ENCODE data around the gene VPS18.
"Not testable (repeated sequence)": the region's sequence is repeated elsewhere in the genome, so short reads cannot be mapped to it uniquely, and the experiment has no call there.

Gene VPS18

GRCh38 chr15:40893733-40894680 is at the start of gene VPS18:
Gene VPS18, plus strand, starts transcription at chr15:40894450. Its CDS starts 319 bp downstream, at chr15:40894769.
- DNase-seq: peak; percentile 79 to 99 (median 97)

DNA sequence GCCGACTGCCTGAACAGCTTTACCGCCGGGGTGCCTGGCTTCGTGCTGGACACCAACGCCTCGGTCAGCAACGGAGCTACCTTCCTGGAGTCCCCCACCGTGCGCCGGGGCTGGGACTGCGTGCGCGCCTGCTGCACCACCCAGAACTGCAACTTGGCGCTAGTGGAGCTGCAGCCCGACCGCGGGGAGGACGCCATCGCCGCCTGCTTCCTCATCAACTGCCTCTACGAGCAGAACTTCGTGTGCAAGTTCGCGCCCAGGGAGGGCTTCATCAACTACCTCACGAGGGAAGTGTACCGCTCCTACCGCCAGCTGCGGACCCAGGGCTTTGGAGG is 49.6 kb upstream of the VPS18 start:
- no peak for DNase-seq

DNA sequence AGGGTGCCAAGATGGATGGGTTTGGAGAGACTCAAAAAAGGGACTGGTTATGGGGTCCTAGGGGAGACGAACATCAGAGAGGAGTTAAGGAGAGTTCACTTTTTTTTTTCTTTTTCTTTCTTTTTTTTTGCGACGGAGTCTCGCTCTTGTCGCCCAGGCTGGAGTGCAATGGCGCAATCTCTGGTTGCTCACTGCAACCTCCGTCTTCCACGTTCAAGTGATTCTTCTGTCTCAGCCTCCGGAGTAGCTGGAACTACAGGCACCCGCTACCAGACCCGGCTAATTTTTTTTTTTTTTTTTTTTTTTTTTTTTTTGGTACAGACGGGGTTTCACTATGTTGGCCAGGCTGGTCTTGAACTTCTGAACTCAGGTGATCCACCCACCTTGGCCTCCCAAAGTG is 49.2 kb upstream of the VPS18 start:
- no peak for DNase-seq

DNA sequence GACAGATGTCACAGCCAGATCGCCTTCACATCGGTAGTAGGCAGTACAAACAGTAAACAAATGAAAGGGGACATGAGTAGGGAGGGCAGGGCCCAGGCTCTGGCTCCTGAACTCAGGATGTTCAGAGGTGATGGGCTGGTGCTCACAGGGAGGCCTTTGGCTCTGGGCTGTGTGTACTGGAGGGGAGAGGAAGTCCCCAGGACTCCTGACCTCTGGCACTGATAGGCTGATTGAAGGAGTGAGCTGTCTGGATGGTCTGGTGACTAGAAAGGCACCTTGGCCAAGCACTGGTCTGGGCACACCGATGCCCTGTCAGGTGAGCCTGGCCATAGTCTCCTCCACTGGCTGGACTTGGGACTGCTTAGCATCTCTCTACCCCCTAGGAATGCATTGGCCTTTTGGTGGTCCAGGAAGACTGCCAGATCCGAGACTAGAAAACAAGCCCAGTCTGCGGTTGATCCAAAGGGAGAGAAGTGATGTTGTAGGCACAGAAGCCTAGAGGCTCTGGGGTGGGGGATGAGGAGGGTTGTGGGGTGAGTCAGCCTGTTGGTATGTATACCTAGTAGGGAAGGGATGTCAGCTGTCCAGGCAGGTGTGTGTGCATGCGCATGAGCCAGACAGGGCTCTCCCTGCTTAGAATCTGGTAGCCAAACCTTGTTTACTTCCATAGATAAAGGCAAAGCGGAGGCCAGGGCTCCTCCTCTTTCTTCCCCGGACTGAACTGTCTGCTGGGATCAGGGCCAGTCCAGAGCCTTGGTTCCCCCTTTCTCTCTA is 48.6 kb upstream of the VPS18 start:
- no peak for DNase-seq

- DNase-seq: no peak
These were observed 47.4 kb upstream of the VPS18 start for GRCh38 chr15:40846841-40847222.

DNA sequence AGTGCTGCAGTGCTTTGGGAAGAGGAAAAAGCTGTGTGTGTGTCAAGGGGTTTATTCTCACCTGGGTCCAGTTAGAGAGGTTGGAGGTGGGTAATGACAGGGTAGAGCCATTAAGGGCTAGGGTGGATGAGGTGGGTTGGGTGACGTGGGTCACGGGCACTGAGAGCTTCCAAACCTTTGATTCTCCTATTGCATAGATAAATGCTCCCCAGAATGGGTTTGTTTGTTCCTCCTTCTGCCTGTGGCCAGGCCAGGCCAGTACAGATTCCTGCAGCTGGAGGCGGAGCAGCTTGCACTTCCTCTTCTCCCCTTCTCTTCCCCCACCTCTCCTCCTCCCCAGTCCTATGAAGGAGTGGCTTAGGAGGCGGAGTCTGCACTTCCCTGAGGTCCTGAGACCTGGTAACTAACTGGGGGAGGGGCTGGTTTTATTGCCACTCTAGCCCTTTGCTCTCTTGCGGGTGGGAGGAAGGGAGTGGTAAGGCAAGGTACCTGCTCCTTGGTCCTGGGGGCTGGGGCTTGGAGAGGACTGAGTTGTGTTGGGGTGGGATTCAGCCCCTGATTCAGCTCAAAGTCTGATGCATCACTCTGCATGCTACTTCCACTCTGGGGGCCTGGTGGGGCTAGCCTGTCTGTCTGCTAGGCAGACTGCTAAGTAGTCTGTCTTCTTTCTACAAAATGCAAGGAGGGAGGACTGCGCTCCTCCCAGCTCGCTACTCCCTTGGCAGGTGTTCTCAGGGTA is 46.9 kb upstream of the VPS18 start:
- DNase-seq: peak in 8 of 14 donors; percentile 9 to 37 (median 14)

DNA sequence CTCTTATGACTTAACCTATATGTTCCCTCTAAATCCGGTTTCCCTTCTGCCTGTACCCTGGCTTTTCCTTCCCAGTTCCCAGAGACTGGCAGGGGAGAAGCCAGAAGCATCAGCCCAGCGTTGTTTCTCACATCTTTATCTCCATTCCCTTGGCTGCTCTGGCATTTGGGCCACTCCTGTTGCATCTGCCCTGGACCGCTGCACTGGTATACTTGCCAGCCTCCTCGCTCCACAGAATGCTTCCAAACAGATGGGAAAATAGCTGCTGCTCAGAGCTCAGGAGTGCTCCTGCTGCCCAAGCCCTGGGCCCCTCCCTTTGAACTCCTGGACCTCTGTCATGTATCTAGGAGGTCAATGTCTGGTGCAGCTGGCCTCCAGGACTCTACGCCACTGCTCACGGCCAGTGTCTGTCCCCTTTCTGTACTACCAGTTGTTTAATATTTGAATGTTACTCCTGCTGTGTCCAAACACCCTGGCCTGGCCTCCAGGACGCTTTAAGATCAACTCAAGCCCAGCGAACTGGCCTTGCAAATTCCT is 43.6 kb upstream of the VPS18 start:
- DNase-seq: no peak

GRCh38 chr15:40852529-40852928 is 41.7 kb upstream of the VPS18 start:
- DNase-seq: no peak

DNA sequence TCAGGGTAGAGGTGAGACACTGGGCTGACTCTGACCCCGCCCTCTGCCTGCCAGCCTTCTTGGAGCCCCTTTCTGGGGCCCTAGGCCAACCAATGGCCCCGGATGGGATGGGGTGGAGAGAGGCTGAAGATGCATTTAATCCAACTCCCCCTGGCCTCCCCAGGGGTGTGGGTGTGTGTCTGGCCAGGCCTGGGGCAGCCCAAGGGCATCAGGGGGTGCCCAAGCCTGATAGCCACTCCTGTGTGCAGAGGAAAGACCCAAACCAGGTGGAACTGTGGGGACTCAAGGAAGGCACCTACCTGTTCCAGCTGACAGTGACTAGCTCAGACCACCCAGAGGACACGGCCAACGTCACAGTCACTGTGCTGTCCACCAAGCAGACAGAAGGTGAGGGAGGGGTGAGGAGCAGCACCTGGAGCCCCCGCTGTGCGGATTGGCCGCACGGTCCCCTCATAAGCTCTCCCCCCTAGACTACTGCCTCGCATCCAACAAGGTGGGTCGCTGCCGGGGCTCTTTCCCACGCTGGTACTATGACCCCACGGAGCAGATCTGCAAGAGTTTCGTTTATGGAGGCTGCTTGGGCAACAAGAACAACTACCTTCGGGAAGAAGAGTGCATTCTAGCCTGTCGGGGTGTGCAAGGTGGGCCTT is 40.9 kb upstream of the VPS18 start:
- no peak for DNase-seq

GRCh38 chr15:40854161-40854560 is 40.1 kb upstream of the VPS18 start:
- no peak for DNase-seq

- no peak for DNase-seq
These were observed 38.5 kb upstream of the VPS18 start for GRCh38 chr15:40855706-40856234.

GRCh38 chr15:40856746-40857145 is 37.5 kb upstream of the VPS18 start:
- no peak for DNase-seq

DNA sequence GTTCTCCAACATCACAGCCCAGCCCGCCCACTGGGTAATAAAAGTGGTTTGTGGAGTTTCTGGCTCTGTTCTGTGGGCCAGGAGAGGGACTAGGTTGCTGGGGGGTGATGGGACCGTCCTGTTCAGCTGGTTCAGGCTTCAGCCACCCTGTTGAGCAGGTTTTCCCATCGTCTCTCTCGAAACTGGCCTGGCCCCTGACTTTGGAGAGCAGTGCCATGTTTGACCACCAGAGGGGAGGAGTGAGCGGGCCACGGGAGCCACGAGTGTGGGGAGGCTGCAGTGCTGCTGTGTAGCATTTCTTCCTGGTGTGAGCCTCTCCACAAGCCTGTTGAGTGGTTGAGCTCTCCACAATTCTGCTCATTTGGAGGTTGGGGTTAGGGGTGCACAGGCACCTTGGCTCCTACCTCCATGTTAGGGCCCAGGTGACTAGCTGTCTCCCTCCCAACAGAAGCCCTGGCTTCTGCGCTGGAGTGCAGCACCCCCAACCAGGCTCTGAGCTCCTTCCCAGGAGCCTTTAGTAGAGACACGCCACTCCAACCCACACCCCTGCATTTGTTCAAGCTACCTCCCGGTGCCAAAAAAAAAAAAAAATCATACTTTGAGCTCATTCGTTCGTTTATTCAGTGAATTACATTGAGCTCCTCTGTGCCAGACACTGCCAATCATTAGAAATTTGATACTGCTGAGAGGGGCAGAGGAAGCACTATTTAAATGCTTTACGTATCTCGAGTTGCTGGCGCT is 36.5 kb upstream of the VPS18 start:
- peak in 10 of 14 donors; percentile 10 to 59 (median 25) for DNase-seq

DNA sequence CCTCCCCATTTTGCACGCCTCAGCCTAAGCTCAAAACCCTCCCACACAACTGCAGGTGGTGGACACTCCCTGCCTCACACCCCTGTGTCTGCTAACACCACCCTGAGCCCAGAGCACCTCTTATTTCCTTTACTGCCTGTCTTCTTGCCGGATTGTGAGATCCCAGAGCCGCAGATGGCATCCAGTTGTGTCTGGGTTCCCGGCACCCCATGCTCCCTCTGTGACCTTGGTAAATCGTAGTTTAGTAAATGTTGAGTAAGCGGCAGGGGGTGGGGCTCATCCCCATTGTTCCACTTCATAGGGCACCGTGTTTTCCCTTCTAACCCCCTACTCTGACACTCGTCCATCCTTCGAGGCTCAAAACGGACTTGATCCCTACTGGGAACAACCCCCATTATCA is 35.5 kb upstream of the VPS18 start:
- DNase-seq: no peak

GRCh38 chr15:40859206-40859851 is 34.9 kb upstream of the VPS18 start:
- DNase-seq: peak in 7 of 14 donors; percentile 14 to 43 (median 30)

- not testable (repeated sequence) for DNase-seq
These were observed 33.1 kb upstream of the VPS18 start for GRCh38 chr15:40861147-40861546.

DNA sequence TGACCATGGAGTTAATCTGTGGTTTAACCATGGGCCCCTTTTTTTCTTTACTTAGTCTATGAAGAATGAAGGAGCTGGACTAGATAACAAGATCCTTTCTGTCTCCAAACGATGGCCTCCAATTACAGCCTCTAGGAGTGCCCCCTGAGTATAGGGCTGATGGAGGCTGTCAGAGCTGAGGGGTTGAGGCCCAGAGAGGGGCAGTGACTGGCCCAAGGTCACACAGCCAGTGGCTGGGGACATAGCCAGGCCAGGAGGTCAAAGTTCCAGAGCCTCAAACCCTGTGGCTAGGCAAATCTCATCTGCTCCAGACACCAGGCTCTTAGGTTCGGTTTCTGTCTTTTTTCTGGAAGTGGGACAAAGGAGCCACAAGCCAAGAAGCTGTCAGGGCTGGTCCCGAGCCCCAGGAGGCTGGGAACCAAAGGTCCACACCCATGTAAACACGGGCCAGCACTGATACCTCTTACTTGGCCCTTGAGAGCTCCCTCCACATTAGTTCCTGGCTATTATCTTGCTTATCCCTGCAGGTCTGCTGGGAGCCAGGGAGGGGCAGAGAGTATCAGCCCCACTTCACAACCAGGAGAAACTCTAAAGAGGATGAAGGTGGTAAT is 30.5 kb upstream of the VPS18 start:
- no peak for DNase-seq

DNA sequence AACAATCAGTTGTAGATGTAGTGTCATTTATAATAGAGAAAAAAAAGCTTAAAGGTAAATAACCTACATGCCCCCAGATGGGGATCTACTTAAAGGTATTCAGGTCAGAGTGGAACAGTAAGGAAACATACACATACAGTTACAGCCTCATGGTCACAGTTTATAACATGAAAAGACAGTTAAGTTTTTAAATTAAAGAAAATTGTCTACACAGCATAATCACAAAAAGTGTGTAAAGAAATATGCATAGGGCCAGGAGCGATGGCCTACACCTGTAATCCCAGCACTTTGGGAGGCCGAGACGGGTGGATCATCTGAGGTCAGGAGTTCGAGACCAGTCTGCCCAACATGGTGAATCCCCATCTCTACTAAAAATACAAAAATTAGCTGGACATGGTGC is 27.1 kb upstream of the VPS18 start:
- no peak for DNase-seq

DNA sequence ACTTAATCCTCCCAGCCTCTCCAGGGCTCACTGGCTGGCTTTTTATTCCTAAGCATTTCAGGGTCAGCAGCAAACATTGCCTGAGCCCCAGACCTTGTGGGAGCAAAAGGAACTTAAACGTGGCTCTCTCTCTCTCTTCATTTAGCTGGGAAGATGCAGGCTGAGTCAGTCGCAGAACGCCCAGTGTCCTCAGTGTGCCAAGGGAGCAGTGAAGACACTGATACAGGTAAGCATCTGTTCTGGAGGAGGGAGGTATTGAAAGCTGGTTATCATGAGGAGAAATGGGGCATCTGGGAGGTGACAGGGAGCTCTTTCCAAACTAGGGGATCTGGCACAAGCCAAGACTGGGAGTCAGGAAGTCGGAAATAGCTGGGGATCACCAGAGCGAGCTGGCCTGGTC is 24.6 kb upstream of the VPS18 start:
- no peak for DNase-seq

- DNase-seq: no peak
These were observed 23.5 kb upstream of the VPS18 start for GRCh38 chr15:40870716-40871115.
